Calu3 (cell line): ENCODE results near the gene APLNR. TPM values are rescaled to one million over a fixed set of nuclear protein-coding genes. Genes with fewer than 3 reads are reported as not detected.

Source experiments
- BruUV-seq: library from RNA; stranded (reverse); fragments of 400-500 nt; replicated peaks from 2 replicates; lab custom pipeline; 2021; lab: Mats Ljungman, UMichigan
- CTCF ChIA-PET: fragments of 300-600 bp; sonication (Branson Sonifier 250); formaldehyde crosslinking; loops from one replicate; lab custom pipeline; 2022; ENCODE audit warnings: antibody characterized with exemption; lab: Charles Lee
- DNase-seq: peaks from one replicate; pipeline ENCODE4 v3.0.0; 2022
- H3K27ac Mint-ChIP-seq: one replicate; pipeline ENCODE4 v1.8.0; 2022; ENCODE audit warnings: mixed read lengths; ENCODE audit not compliant: unreplicated experiment
- H3K27me3 Mint-ChIP-seq: one replicate; pipeline ENCODE4 v1.8.0; 2022; ENCODE audit warnings: mixed read lengths; ENCODE audit not compliant: unreplicated experiment
- H3K36me3 Mint-ChIP-seq: one replicate; pipeline ENCODE4 v1.8.0; 2022; ENCODE audit warnings: mild to moderate bottlenecking, moderate library complexity, mixed read lengths; ENCODE audit not compliant: insufficient read depth, unreplicated experiment
- H3K4me1 Mint-ChIP-seq: one replicate; pipeline ENCODE4 v1.8.0; 2022; ENCODE audit warnings: mild to moderate bottlenecking, low read depth, mixed read lengths; ENCODE audit not compliant: unreplicated experiment
- H3K4me3 Mint-ChIP-seq: one replicate; pipeline ENCODE4 v1.8.0; 2022; ENCODE audit warnings: mild to moderate bottlenecking, low read depth, moderate library complexity, mixed read lengths; ENCODE audit not compliant: unreplicated experiment
- H3K9me3 Mint-ChIP-seq: one replicate; pipeline ENCODE4 v1.8.0; 2022; ENCODE audit warnings: low read depth, mixed read lengths; ENCODE audit not compliant: unreplicated experiment
- intact Hi-C: fragments of 100-400 bp; cut with micrococcal nuclease; formaldehyde crosslinking; loops from one replicate; pipeline ENCODE4 v1.10.0; 2022; ENCODE audit not compliant: unreplicated experiment
- total RNA-seq: library from RNA; stranded (reverse); gene quantifications from 2 replicates; pipeline ENCODE4 v1.2.3, GENCODE V29; 2022
- TF ChIP-seq, protein P1 (sequence below): fragments of 200-600 bp; IDR thresholded peaks from one replicate; pipeline ENCODE4 v1.8.0; 2022; ENCODE audit warnings: antibody characterized with exemption; ENCODE audit not compliant: unreplicated experiment

Gene APLNR
- total RNA-seq, 1 experiment from 2014 or later = not detected

DNA sequence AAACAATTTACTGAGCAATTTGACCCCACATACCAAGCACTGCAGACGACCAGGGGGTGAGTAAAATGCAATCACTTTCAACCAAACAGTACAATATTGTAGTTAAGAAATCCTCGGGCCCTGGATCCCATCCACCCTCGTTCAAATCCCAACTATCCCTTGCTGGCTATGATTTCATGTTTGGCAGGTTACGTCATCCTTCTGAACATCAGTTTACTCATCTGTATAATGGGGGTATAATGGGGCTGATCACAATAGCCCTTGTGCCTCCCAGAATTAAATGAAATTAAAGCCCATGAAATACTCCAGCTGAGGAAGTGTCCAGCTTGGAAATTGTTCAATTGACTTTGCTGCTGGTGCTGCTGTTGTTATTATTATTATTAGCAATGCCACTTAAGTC lies 20.6 kb downstream of the APLNR start:
- H3K4me1 Mint-ChIP-seq = no peaks in the 10 kb centered on the region
- CTCF ChIA-PET = no interaction called here
- no TSS peak for BruUV-seq

GRCh38 chr11:57214494-57214893 lies 22.6 kb downstream of the APLNR start:
- DNase-seq = no peak
- intact Hi-C loops = no loop called here
- CTCF ChIA-PET = no interaction called here
- TF ChIP-seq, protein P1, sequence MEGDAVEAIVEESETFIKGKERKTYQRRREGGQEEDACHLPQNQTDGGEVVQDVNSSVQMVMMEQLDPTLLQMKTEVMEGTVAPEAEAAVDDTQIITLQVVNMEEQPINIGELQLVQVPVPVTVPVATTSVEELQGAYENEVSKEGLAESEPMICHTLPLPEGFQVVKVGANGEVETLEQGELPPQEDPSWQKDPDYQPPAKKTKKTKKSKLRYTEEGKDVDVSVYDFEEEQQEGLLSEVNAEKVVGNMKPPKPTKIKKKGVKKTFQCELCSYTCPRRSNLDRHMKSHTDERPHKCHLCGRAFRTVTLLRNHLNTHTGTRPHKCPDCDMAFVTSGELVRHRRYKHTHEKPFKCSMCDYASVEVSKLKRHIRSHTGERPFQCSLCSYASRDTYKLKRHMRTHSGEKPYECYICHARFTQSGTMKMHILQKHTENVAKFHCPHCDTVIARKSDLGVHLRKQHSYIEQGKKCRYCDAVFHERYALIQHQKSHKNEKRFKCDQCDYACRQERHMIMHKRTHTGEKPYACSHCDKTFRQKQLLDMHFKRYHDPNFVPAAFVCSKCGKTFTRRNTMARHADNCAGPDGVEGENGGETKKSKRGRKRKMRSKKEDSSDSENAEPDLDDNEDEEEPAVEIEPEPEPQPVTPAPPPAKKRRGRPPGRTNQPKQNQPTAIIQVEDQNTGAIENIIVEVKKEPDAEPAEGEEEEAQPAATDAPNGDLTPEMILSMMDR = no peak
- Mint-ChIP-seq H3K4me1 (no peaks in the 10 kb centered on the region), H3K27me3 (no peaks in the 10 kb centered on the region), H3K27ac (no peak overlapping the region), H3K4me3 (no peak overlapping the region), H3K36me3 (no peaks in the 10 kb centered on the region), H3K9me3 (no peaks in the 10 kb centered on the region)
- BruUV-seq = no TSS peak

More for the DNA sequence above, 20.6 kb downstream of the APLNR start:
- Mint-ChIP-seq H3K27me3 (no peaks in the 10 kb centered on the region), H3K36me3 (no peaks in the 10 kb centered on the region), H3K9me3 (no peaks in the 10 kb centered on the region), H3K4me3 (no peak overlapping the region), H3K27ac (no peak overlapping the region)
- intact Hi-C loops = no loop called here
- DNase-seq = no peak
- TF ChIP-seq, protein P1 = no peak

DNA sequence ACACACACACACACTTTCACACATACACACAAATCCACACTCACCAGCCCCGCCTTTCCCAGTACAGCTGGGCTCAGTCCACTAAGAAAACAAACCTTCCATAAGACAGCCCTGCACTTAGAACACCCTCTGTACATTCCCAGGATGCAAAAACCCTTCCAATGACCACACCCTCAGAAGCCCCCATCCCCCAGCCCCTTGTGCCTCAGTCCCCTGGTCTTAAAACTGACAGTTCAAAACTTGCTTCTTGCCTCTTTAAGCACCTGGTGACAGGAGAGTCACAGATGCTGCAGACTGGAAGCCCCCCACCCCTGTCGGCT lies 23.0 kb downstream of the APLNR start:
- TF ChIP-seq, protein P1 = no peak
- Mint-ChIP-seq H3K4me3 (no peak overlapping the region), H3K36me3 (no peaks in the 10 kb centered on the region), H3K9me3 (no peaks in the 10 kb centered on the region), H3K27me3 (no peaks in the 10 kb centered on the region), H3K27ac (no peak overlapping the region), H3K4me1 (no peaks in the 10 kb centered on the region)
- intact Hi-C loops = no loop called here
- no TSS peak for BruUV-seq
- CTCF ChIA-PET = no interaction called here
- no peak for DNase-seq

- no peaks in the 10 kb centered on the region for H3K4me1 Mint-ChIP-seq
- H3K27me3 Mint-ChIP-seq = no peaks in the 10 kb centered on the region
- no peak overlapping the region for H3K27ac Mint-ChIP-seq
- intact Hi-C loops = no loop called here
- CTCF ChIA-PET = interaction anchor here (0.7 kb wide), 1 partner anchor 11 kb away, joined by 4 read pairs; no protein-coding TSS in a partner anchor
- H3K36me3 Mint-ChIP-seq = no peaks in the 10 kb centered on the region
- no peaks in the 10 kb centered on the region for H3K9me3 Mint-ChIP-seq
- no peak for DNase-seq
- H3K4me3 Mint-ChIP-seq = no peak overlapping the region
- BruUV-seq = no TSS peak
- TF ChIP-seq, protein P1 = no peak
Observed at GRCh38 chr11:57213342-57214097, 23.5 kb downstream of the APLNR start.
